Mesodermal cell (in vitro differentiated cells): ENCODE measurements around the gene LYZL4.

ENCODE experiments used
- H3K27ac ChIP-seq: 2 replicates; pipeline ENCODE4 v1.7.0; 2013; ENCODE audit warnings: mild to moderate bottlenecking, low read depth, low read length, moderate library complexity; ENCODE audit not compliant: severe bottlenecking
- H3K36me3 ChIP-seq: 2 replicates; pipeline ENCODE4 v1.7.1; 2013; ENCODE audit warnings: mild to moderate bottlenecking, low read length, moderate library complexity; ENCODE audit not compliant: control insufficient read depth, insufficient read depth
- H3K4me1 ChIP-seq: one replicate; pipeline ENCODE4 v1.7.1; 2013; ENCODE audit warnings: mild to moderate bottlenecking, low read length; ENCODE audit not compliant: insufficient read depth, control insufficient read depth, poor library complexity, severe bottlenecking
- H3K4me3 ChIP-seq: 2 replicates; pipeline ENCODE4 v1.7.0; 2013; ENCODE audit warnings: low read length, control low read depth, mild to moderate bottlenecking; ENCODE audit not compliant: insufficient read depth, poor library complexity, severe bottlenecking; ENCODE audit errors: extremely low read depth
- H3K9me3 ChIP-seq: 2 replicates; pipeline ENCODE4 v1.7.1; 2013; ENCODE audit warnings: mild to moderate bottlenecking, low read length, moderate library complexity; ENCODE audit not compliant: control insufficient read depth
- WGBS, 2 experiments: methylation state at CpG; one replicate each; pipeline ENCODE4 v1.1.5; 2013; ENCODE audit warnings: missing lambda C conversion rate in 2 of 2; ENCODE audit not compliant: insufficient coverage in 2 of 2; 5-methylcytosine and 5-hydroxymethylcytosine counted together

LYZL4 gene

DNA sequence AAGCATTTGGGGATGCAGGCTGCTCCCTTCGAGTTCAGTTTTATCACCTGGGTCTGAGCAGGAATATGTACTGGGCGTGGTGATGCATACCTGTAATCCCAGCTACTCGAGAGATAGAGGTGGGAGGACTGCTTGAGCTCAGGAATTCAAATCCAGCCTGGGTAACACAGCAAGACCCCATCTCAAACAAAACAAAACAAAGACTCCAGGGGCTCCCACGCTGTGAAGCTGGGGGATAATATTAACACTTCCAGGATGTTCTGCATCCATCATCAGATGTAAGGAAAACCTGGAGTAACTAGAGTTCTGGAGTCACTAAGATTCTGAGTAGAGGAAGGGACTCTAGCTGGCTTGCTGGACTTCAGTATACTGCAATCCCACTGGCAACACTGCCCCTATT is 40.6 kb downstream of the LYZL4 start:
- 0 to 60% methylated on average over 1 of the region's 4 CpGs for WGBS, 2 experiments
- peak overlapping the region; percentile 16 for H3K27ac ChIP-seq

DNA sequence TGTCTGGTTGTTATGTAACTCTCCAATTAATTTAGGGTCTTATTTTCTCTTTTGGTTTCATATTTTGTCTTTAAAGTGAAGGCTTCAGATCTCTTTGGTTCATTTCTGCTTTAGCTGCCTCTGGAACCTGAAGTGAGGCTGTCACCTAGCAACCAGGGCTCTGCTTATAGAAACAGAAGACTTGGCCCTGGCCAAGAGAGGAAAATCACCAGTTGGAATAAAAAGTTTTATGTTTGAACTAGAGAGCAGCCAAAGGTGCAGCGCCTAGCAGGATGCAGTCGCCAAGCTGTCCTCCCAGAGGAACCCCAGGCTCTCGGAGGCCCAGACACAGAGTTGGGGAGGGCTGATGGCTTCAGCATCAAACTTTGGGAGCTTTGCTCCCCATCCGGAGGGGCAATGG is 41.1 kb downstream of the LYZL4 start:
- Histone ChIP-seq H3K36me3 (no peaks in the 10 kb centered on the region), H3K27ac (peak overlapping the region; percentile 16), H3K4me3 (no peak overlapping the region)

More for the DNA sequence above, 40.6 kb downstream of the LYZL4 start:
- no peak overlapping the region for H3K4me3 ChIP-seq
- no peaks in the 10 kb centered on the region for H3K9me3 ChIP-seq
- no peaks in the 10 kb centered on the region for H3K36me3 ChIP-seq
- no peaks in the 10 kb centered on the region for H3K4me1 ChIP-seq

DNA sequence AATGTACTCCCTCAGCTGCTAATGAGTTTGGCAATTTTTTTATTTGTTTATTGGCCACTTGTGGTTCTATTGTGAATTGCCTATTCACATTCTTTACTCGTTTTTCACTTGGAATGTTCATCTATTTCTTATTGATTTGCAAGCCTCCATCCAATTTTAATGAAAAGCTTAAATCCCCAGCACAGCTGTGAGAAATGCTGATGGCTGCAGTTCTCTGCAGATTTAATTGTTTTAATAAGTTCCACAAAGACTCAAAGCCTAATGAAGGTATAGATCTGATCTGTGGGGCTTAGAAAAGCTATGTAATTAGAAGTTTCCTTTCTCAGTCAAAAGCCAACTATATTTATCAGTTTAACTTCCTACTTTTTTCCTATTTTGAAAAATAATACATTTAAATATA is 41.5 kb downstream of the LYZL4 start:
- H3K4me1 ChIP-seq: no peaks in the 10 kb centered on the region
- H3K9me3 ChIP-seq: no peaks in the 10 kb centered on the region
- H3K27ac ChIP-seq: peak overlapping the region; percentile 23
- H3K36me3 ChIP-seq: no peaks in the 10 kb centered on the region
- H3K4me3 ChIP-seq: no peak overlapping the region
- WGBS, 2 experiments: 40% methylated on average over 1 of the region's 1 CpG; no CpG with 5 or more reads in 1 of the 2 experiments

More for the DNA sequence above, 41.1 kb downstream of the LYZL4 start:
- H3K9me3 ChIP-seq: no peaks in the 10 kb centered on the region
- 51 to 73% methylated on average over 3 to 4 of the region's 4 CpGs for WGBS, 2 experiments
- no peaks in the 10 kb centered on the region for H3K4me1 ChIP-seq

DNA sequence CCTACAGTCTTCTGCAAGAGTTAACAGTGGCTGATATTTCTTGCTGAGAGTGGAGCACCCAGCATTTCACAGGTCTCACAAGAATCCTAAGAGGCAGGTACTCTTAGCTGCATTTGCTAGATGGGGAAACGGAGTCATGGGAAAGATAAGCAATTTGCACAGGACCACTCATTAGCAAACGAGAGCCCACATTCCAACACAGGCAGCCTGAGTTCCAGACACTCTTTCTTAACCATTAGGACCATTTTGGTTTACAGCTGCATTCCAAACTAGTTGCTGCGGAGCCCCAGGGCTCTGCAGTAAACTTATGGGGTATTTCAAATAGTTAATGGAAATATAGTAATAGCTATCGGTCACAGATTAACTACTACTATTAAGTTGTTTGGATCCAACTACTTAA is 42.5 kb downstream of the LYZL4 start:
- Histone ChIP-seq H3K36me3 (no peaks in the 10 kb centered on the region), H3K4me1 (no peaks in the 10 kb centered on the region), H3K9me3 (no peaks in the 10 kb centered on the region), H3K4me3 (no peak overlapping the region), H3K27ac (no peak overlapping the region)
- WGBS, 2 experiments: 44 to 68% methylated on average over 2 of the region's 4 CpGs

DNA sequence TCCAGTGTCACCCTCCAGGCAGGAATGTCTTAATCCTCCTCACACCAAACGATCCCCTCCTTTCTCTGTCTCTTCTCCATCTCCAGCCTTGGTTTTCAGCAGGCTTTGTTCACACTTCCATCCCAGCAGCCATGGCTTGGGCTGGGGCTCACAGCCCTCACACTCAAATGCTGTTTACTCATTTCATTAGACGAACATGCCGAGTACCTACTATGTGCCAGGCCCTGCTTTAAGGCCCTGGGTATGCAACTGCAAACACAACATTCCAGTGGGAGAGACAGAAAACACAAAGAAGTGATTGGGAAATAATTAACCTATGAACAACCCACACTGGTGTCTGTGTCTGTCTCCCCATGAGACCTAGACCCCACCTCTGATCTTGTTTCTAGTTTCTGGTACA is 43.9 kb downstream of the LYZL4 start:
- Histone ChIP-seq H3K9me3 (no peaks in the 10 kb centered on the region), H3K27ac (no peak overlapping the region), H3K36me3 (no peaks in the 10 kb centered on the region), H3K4me3 (no peak overlapping the region), H3K4me1 (no peaks in the 10 kb centered on the region)
- WGBS, 2 experiments: 86% methylated on average over 3 of the region's 3 CpGs

DNA sequence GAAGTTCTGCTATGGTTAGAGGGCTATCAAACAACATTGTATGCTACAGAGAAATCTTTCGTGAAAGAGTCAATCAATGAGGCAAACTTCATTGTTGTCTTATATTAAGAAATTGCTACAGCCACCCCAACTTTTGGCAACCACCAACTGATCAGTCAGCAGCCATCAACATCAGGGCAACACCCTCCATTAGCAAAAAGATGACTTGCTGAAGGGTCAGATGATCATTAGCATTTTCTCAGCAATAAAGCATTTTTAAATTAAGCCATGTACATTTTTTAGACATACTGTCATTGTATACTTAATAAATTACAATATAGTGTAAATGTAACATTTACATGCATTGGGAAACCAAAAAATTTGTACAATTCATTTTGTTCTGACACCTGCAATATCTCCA is 53.1 kb downstream of the LYZL4 start:
- H3K36me3 ChIP-seq: no peaks in the 10 kb centered on the region
- H3K4me1 ChIP-seq: no peaks in the 10 kb centered on the region
- 100% methylated on average over 1 of the region's 1 CpG; no CpG with 5 or more reads in 1 of the 2 experiments for WGBS, 2 experiments
- H3K9me3 ChIP-seq: no peaks in the 10 kb centered on the region
- H3K4me3 ChIP-seq: no peak overlapping the region
- no peak overlapping the region for H3K27ac ChIP-seq

DNA sequence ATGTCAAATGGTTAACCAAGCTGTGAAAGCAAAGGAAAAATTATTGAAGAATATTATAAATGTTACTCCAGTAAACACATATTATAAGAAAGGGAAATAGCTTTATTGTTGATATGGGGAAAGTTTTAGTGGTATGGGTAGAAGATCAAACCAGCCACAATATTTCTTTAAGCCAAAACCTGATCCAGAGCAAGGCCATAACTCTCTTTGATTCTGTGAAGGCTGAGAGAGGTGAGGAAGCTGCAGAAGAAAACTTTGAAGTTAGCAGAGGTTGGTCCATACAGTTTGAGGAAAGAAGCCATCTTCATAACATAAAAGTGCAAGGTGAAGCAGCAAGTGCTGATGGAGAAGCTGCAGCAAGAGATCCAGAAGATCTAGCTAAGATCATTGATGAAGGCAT is 54.8 kb downstream of the LYZL4 start:
- H3K9me3 ChIP-seq: no peaks in the 10 kb centered on the region
- no peak overlapping the region for H3K4me3 ChIP-seq
- no peaks in the 10 kb centered on the region for H3K36me3 ChIP-seq
- no peaks in the 10 kb centered on the region for H3K4me1 ChIP-seq
- H3K27ac ChIP-seq: no peak overlapping the region

DNA sequence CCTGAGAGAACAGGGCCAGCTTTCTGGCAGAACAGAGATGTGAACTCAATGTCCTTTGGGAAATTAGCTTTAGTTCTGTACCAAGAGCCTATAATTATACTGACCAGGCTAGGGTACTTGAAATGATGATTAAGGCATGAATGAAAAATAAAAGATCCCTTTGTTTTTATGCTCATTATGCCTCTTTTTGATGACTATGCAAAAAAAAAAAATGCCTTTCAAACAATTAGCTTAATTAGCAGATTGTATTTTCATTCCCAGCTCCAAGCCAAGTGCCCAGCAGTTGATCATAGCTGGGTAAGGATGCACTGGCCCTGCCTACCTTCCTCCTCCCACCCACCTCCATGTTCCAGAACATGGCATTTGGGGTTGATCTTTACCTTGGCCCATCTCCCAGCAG is 56.8 kb downstream of the LYZL4 start:
- no peaks in the 10 kb centered on the region for H3K4me1 ChIP-seq
- no peak overlapping the region for H3K4me3 ChIP-seq
- no peak overlapping the region for H3K27ac ChIP-seq
- H3K36me3 ChIP-seq: no peaks in the 10 kb centered on the region
- H3K9me3 ChIP-seq: no peaks in the 10 kb centered on the region

DNA sequence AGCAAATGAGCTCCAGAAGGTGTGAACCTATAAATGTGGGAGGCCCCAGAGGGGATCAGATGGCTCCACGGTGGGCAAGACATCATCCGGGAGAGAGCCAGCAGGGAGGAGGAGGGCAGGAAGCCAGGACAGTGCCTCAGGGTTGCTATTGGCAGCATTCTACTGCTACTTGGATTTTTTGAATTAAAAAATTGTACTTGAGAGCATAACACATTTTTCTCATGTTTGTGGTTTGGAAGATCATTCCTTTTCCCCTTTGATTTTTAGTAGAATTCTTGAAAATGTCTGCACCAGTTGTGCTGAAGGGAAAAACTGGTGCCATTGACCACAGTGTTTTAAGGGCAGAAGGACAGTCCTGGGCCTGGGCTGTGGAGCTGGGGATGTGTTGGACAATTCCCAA is 59.2 kb downstream of the LYZL4 start:
- no peaks in the 10 kb centered on the region for H3K36me3 ChIP-seq
- no peaks in the 10 kb centered on the region for H3K9me3 ChIP-seq
- no peak overlapping the region for H3K27ac ChIP-seq
- H3K4me1 ChIP-seq: no peaks in the 10 kb centered on the region
- 67 to 88% methylated on average over 1 to 2 of the region's 2 CpGs for WGBS, 2 experiments
- no peak overlapping the region for H3K4me3 ChIP-seq

DNA sequence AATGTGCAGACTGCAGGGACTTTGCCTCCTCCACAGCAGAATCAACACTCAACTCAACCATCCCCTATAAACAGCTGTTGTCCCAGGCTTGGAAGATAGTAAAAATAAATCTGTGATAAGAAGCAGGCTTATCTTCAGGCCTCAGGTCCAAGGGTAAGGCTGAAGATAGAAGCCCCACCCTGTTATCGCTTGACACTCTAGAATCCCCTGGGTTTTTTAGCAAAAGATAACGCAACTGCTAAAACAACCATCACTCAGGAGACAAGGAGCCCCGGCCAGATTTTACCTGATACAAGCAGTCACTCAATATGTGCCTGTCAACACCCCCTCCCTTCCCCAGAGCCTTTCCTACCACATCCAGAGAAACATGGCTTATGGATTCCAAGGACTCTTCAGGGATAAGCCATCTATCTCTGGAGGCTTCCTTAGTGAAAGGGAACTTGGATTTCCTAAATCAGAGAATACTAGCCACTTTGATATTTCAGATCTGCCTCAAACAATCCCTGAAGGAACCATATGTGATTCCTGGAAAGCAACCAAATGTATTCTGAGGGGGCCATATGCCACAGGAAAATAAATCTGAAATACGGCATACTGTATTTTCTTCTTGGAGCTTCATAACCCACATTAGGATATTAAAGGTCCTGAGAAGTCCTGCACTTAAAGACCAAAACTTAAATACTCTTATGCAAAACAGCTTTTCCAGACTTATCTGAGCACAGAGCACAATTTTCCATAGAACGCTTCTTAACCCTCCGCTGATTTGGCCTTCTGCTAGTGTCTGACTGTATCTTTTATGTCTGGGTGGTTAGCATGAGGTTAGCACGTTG is 60.4 kb downstream of the LYZL4 start:
- Histone ChIP-seq H3K27ac (no peak overlapping the region), H3K4me1 (no peaks in the 10 kb centered on the region), H3K4me3 (no peak overlapping the region), H3K9me3 (no peaks in the 10 kb centered on the region), H3K36me3 (no peaks in the 10 kb centered on the region)
- 75 to 91% methylated on average over 5 to 7 of the region's 7 CpGs for WGBS, 2 experiments

DNA sequence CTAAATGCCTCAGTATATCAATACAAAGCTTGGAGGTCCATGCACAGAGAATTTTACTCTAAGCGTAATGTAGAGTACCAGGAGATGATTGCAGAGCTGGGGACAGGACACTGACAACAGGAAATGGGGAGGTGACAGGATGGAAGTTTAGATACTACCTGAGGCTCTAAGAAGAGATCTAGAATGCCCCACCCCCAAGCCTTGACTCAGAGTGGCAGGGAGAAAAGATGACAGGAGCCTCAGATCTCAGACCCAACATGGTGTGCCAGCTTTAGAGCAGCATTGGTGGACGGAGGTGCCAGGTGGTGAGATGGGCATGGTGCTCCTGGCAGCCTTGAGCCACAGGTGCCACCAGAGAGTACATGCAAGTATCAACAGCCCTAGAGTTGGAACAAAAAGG is 62.5 kb downstream of the LYZL4 start:
- H3K4me3 ChIP-seq: no peak overlapping the region
- H3K27ac ChIP-seq: no peak overlapping the region
- whole genome bisulfite sequencing, 2 experiments: 85 to 88% methylated on average over 2 of the region's 2 CpGs
- H3K9me3 ChIP-seq: no peaks in the 10 kb centered on the region
- H3K4me1 ChIP-seq: no peaks in the 10 kb centered on the region
- no peaks in the 10 kb centered on the region for H3K36me3 ChIP-seq
